Stimulated activated CD4-positive, alpha-beta T cell treated with anti-CD3 and anti-CD28 coated beads, TNF-alpha, amount 100 ng/mL, for 4 hours (primary cell): ENCODE data around the gene PDE4D.

Source experiments
- DNase-seq, 3 experiments: peaks; one replicate each; pipeline ENCODE4 v3.0.0-alpha.2; 2020; ENCODE audit warnings: low read depth in 3 of 3

Gene PDE4D

DNA sequence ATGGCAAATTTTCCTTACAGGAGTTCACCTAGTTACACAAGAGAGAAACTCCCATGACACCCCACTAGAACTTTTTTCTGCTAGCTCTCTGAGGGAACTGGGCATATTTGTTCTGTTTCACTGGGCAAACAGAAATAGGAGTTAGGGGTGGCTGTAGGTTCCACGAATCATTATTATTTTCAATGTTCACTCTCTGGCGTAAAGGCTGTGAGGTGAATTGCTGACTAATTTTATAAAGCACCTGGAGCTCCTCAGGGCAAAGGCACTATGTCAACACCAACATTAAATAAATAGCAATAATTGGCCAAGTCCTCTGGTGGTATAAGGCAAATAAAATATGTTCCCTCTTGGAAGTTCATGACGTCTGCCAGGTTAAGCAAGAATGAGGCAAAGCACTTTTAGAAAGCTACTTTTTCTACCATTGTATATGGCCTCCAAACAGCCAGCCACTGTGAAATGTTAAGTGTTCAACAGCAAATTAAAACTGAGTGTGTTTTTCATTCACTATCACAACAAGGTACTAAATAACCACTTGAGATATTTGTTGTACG lies 344.6 kb downstream of the PDE4D start:
- no peak for DNase-seq

- DNase-seq: no peak
These were observed 345.8 kb downstream of the PDE4D start for GRCh38 chr5:59547731-59548130.

- DNase-seq: no peak
These were observed 349.0 kb downstream of the PDE4D start for GRCh38 chr5:59544573-59544972.

DNA sequence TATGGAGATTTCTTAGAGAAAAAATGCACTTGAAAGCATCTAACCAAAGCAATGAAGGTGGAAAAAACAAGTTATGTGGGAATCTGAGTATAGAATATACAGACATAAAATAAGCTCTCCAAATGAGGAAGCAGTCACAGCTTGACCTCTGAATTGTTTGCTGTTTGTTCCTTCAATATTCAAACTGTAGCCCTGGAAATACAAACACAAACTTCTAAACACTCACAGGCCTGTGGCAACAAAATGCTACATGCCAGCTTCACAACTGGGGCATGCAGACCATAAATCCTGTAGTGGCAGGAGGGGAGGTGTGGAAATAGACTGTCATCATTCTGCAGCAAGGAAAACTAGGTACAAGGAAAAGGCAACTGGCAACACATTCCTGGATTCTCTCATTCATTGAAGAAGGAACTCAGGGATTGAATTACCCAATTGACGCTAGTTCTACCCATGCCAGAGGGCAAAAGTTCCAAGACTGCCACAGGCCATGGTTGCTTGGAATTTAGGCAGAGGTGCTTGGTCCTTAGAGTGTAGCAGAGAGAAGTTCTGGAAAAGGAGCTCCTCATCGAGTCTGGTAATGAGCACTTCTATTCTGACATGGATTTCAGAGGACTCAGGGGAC lies 349.6 kb downstream of the PDE4D start:
- DNase-seq: no peak

DNA sequence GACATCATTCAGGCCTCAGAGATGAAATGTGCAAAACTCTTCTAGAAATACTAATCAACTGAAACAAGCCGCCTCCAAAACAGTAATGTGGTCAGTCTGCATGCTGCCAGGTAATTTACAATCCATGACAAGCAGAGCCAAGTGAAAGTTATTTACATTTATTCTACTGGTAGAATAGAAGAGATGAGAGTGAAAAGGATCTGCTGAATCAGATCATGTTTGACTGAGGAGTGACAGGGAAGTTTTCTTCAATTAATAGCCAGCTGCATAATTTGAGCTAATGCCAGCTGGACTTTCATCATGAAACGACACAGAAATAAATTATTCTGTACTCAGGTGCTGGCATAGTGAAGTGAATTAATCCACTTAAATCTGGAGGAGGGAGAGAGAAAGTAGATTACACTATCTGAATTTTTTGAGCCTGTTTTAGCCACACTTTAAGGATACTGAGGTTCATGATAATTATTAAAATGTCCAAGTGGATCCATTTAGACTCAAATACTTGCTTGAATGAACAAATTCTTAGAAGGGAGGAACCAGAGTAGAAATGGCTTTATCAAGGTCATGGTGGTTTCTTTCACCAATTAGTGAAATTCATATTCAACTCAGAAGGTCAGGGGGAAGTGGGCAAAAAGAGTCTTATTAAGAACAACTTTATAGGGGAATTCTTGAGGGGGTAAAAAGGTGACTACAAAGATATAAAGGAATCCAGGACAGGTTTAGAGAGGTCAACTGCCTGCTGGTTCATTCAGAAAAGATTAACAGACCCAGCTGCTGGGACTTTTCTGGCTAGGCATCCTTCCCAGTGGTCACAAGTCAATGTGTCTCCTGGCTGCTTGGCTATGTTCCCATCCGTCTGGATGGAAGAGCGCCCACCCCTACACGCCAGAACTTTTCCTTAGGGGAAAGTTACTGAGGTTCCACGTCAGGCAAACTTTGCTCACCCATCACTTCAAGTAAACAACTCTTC lies 350.4 kb downstream of the PDE4D start:
- no peak for DNase-seq

- DNase-seq: no peak
These were observed 351.2 kb downstream of the PDE4D start for GRCh38 chr5:59542306-59542705.

DNA sequence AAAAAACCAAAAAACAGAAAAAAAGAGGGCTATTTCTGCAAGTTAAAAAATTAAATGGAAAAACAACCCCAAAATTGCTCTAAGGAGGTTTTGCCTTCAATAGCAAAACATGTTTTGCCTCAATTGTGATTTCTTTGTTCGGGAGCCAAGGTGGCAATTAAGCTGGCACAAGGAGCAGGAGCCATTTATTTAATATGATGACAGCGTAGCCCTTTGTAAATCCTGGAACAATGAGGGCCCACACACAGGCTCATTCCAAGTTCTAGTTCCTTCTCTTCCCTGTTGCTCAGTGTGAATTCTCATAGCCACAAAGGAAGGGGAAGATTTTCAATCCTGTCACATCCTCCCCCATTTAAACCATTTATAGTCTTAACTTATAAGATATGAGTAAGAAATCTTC lies 353.2 kb downstream of the PDE4D start:
- DNase-seq: no peak

DNA sequence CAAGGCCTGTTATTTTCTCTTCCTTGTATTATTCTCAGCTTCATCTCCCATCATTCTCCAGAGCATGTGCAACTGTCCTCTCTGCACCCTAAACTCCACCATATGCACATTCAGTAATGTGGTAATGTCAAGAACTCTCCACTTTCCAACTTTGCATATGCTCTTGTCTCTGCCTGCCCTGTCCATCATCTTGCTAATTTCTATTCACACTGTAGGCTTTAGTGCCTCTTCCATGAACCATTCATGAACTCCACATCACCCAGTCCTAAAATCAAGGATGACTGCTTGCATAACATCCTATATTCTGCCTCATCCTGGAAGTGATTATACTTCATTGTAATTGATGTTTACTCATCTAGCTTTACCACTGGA lies 354.8 kb downstream of the PDE4D start:
- DNase-seq: no peak

GRCh38 chr5:59537961-59538749 lies 355.4 kb downstream of the PDE4D start:
- no peak for DNase-seq

DNA sequence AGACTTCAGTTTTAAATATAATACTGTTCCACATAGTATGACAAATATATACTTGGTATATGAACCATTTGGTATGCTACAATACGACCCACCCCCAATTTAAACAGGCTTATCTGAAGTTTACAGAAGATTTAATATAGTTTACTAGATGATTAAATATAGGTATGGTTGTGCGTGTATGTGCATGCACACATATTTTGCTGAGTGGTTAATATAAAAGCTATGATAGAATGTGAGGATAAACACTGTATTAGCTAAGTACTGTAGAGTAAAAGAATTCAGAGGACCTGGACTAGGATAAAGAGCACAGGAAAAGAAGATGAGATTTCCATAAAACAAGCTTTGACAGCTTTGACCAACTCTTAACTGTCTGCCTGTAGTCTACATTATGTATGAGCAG lies 356.7 kb downstream of the PDE4D start:
- no peak for DNase-seq

DNA sequence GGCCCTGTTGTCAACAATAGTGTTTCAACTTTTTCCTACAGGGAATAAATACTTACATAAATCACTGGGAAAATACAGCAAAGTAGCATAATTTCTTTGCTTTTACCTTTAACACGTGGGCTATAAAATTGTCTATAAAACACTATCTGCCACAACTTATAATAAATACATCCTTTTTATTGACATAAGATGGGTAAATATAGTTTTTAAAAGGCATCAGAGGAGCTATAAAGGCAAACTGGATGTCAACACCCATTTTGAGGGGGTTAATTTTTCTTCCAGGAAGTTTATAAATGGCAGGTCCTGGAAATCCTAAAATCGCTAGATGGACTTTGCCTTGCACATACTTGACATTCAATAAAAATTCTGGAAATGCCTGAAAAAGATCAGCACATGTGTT lies 358.0 kb downstream of the PDE4D start:
- DNase-seq: no peak

- no peak for DNase-seq
These were observed 359.8 kb downstream of the PDE4D start for GRCh38 chr5:59533730-59534108.

DNA sequence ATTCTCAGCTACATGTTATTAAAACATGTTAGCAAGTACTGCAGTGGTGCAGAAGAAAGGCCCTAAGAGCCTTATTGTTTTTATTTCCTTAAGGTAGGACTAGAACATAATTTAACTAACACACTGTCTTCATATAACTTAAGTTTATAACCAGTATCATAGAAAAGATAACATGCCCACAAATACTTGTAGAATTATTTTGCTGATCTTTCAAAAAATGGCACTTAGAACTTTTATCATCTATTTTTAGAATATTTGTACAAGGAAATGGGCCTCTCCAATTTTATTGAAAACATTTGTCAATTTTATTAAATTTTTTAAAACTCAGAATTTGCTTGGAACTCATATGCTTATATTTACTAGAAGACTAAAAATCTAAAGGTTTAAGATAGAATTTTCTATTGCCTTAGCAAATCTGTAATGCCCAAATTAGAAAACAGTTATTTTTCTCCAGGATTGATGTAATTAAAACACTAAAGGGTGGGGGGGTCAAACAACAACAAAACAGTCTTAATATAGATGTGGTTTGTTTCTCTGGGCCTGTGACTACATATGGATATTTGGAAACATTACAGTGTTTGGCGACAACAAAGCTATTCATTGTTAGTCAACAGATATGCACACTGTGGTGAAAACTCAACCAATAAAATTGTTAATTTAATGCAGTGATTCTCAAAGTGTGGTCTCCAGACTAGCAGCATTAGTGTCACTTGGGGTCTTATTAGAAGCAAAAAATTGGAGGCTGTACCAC lies 360.4 kb downstream of the PDE4D start:
- no peak for DNase-seq

DNA sequence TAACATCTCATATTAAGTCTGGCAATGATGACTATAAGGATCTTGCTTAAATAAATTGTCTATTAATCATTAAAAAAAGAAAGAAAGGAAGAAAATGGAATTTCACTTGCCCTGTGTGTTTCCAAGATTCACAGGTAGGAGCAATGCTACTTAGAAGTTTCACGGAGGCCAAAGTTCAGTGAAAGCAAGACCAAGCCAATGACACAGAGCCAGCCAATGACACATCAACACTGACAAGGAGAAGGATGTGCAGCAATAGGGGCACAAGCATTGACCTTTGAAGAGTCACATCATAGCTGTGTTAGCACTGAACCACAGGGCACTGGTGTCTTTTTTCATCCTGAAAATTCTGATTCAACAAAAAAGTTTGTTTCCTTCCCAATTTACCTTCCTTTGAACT lies 364.3 kb downstream of the PDE4D start:
- DNase-seq: no peak

DNA sequence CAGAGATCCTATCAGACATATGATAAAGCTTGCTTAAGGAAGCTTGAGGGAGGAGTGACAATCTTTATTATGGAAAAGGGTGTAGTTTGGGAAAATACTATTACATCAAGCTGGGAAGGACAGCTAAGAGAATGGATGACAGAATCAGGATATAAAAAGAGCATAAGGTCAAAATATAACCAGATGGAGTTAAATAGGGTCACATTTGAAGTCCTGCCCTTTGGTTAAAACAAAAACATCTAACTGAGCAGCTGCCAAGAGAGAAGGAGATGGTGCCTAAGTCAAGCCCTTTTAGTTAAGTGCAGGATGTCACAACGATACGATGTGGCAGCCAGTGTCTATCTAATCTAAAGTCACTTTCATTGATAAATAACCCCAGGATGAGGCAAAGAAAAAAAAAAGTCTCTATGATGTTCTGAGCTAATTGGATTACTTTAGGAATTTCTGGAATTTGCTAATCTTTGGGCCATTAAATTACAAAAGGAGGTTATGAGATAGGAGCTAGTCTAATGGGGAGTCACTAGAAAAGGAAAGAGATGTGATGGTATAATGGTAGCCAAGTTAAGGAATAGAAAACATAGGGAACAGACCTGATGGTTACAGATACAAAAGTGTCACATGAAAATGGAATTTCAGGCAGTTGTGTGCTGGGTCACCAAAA lies 365.2 kb downstream of the PDE4D start:
- no peak for DNase-seq

DNA sequence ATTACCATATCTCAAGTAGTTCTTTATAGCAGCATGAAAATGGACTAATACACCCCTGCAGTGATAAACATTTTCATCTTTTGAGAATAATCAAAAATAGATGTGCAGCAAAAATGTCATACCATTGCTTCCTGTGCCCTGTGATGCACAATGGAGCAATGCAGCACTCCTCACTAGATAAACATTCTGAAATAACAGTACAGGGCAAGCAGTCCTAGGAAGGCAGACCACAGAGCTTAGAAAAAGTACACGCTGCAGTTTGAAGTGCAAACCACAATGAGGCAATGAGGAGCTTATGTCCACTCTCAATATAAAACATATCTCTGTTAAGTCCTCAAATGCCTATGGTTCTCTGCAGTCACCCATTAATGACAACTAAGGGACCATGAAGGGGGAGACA lies 367.6 kb downstream of the PDE4D start:
- DNase-seq: no peak

DNA sequence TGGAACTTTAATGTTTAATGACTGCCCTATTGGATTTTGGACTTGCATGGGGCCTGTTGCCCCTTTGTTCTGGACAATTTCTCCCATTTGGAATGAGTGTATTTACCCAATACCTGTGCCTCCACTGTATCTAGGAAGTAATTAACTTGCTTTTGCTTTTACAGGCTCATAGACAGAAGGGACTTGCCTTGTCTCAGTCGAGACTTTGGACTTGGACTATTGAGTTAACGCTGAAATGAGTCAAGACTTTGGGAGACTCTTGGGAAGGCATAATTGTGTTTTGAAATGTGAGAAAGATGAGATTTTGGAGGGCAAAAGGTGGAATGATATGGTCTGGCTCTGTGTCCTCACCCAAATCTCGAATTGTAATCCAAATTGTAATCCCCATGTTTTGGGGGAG lies 368.2 kb downstream of the PDE4D start:
- DNase-seq: no peak

DNA sequence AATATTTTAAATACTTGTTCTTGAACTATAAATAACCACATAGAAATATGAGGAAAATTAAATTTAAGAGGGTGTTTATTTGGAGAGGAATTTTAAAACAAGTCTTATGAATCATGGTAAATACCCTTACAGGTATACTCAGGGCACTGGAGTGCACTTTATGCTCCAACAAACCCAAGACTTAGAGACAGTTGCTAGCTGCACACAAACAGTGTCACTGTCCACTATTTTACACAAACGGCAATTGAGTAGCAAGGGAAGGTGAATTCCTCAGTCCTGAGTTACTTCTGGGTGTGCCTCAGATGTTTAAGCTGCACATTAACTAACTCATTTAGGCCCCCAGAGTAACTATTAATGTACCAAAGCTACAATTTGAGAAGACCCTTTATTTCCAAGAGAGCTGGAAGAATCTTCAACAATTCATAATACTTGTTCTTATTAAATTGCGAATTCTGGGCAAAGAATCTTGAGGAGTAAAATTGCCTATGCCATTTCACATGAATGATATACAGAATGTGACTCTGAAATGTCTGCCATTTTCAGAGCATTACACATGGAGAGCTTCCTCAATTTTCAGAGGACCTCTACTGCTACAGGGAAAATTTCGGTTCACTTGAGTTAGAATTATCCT lies 371.2 kb downstream of the PDE4D start:
- DNase-seq: no peak

DNA sequence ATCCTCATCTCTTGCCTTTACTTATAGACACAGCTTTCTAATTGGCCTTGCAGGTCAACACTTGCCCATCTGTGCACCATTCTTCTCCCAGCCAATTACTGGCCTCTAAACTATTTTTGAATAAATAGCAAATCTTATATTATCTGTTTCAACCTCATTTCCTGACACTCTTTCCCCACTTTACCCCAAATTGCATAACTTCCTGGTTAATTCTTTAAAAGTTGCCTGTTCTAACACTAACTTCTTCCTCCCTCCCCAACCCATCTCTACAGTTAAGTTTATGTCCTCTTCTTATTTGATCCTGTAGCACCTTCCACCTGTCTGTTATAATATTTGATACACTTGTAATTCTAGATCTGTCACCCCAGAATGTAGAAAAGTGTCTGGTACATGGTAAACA lies 372.1 kb downstream of the PDE4D start:
- DNase-seq: no peak

DNA sequence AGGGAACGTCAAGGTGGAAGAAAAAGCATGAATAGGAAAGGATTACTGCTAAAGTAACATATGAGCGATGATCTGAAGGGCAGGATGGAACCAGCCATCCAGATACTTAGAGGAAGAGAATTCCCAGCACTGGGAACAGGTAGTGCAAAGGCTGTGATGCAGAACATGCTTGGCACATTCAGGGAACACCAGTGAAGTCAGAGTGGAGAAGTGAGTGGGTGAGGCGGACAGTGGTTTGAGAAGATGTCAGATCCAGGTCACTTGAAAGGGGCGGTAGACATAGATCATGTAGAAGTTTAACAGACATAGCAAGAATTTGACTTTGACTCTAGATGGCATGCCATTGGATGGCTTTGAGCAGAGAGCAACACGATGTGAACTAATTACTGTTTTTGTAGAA lies 374.2 kb downstream of the PDE4D start:
- no peak for DNase-seq
